ENCODE measurements around the gene BTBD16. TPM values are rescaled to one million over a fixed set of nuclear protein-coding genes. Genes with fewer than 3 reads are reported as not detected.
A peak's percentile ranks its signal among the peaks of the same experiment; 100 is the strongest.

The BTBD16 gene
- total RNA-seq, 1 donor from 2014 or later = not detected

DNA sequence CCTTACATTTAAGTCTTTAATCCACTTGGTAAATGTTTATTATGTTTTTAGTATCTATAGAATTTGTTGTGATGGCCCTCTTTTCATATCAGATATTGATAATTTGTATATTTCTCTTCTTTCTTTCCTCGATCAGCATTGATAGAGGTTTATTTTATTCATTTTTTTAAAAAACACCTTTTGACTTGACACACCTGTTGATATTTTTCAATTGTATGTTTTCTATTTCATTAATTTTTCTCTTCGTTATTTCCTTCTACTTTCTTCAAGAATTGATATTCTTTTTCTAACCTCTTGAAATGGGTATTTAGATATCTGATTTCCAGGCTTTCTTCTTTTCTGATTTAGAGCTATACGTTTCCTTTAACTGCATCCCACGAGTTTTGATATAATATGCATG lies 50.9 kb downstream of the BTBD16 start:
- no peak overlapping the region for H3K27ac ChIP-seq
- intact Hi-C loops (cut with DNase I) = no loop called here

GRCh38 chr10:122323189-122323588 lies 52.1 kb downstream of the BTBD16 start:
- intact Hi-C loops (cut with DNase I) = no loop called here
- Histone ChIP-seq H3K27ac (no peak overlapping the region), H3K27me3 (no peaks in the 10 kb centered on the region), H3K9me3 (no peaks in the 10 kb centered on the region), H3K36me3 (no peaks in the 10 kb centered on the region), H3K4me1 (peaks cover 7% of the 10 kb centered on the region), H3K4me3 (no peak overlapping the region)
- peak in 1 of 2 donors; percentile 60 for DNase-seq (ENCODE audit: extremely low spot score in 2 of 2)
- no peak for TF ChIP-seq CTCF (IDR thresholded peaks at IDR 0.05)
- peak in 1 of 2 donors; percentile 8 for TF ChIP-seq POLR2AphosphoS5 (IDR thresholded peaks at IDR 0.05; ENCODE audit: insufficient read depth in 1 of 2, low read depth in 1 of 2)
- no peak for TF ChIP-seq POLR2A (IDR thresholded peaks at IDR 0.05)

More for the DNA sequence above, 50.9 kb downstream of the BTBD16 start:
- Histone ChIP-seq H3K4me1 (peaks cover 7% of the 10 kb centered on the region), H3K9me3 (no peaks in the 10 kb centered on the region), H3K36me3 (no peaks in the 10 kb centered on the region), H3K4me3 (no peak overlapping the region), H3K27me3 (no peaks in the 10 kb centered on the region)
- TF ChIP-seq POLR2A (IDR thresholded peaks at IDR 0.05) = no peak
- no peak for TF ChIP-seq CTCF (IDR thresholded peaks at IDR 0.05)
- TF ChIP-seq POLR2AphosphoS5 (IDR thresholded peaks at IDR 0.05; ENCODE audit: insufficient read depth in 1 of 2, low read depth in 1 of 2) = no peak
- DNase-seq (ENCODE audit: extremely low spot score in 2 of 2) = no peak

DNA sequence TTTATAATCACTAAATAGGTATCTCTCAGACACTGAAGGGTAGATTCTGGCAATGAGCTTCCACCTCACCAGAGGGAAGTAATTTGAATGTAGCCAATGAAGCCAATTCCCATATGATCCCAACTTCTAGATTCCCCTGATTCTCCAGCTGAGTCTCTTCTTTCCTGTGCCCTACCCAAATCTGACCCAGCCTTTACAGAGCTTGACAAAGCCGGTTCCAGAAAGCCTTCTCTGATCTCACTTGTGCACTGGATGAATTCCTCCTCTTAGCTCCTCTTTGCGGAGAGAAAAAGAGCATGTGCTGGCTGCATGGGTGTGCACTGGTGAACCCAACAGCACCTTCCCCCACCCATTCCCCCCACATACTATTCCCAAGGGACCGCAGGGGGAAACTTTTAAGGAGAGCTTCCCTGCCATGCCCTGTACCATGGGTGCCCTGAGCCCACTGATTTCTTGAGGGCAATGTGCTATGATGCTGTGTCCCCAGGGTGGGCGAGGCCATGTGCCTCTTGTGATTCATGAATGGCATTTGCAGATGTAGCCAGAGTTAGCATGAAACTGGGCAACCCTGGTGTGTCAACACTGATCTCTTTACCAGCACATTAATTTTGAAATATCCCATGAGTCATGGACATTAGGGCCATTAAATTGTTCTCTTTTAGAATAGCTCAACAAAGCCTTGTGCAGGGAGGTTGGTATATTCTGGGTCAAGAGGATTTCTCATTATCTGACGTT lies 53.0 kb downstream of the BTBD16 start:
- DNase-seq (ENCODE audit: extremely low spot score in 2 of 2) = no peak
- no peak overlapping the region for H3K4me3 ChIP-seq
- H3K27ac ChIP-seq = no peak overlapping the region
- TF ChIP-seq CTCF (IDR thresholded peaks at IDR 0.05) (no peak), POLR2A (IDR thresholded peaks at IDR 0.05) (no peak), POLR2AphosphoS5 (IDR thresholded peaks at IDR 0.05; ENCODE audit: insufficient read depth in 1 of 2, low read depth in 1 of 2) (peak in 1 of 2 donors; percentile 78)
- no peaks in the 10 kb centered on the region for H3K9me3 ChIP-seq
- no peaks in the 10 kb centered on the region for H3K36me3 ChIP-seq
- peaks cover 7% of the 10 kb centered on the region for H3K4me1 ChIP-seq
- no peaks in the 10 kb centered on the region for H3K27me3 ChIP-seq
- intact Hi-C loops (cut with DNase I) = no loop called here

DNA sequence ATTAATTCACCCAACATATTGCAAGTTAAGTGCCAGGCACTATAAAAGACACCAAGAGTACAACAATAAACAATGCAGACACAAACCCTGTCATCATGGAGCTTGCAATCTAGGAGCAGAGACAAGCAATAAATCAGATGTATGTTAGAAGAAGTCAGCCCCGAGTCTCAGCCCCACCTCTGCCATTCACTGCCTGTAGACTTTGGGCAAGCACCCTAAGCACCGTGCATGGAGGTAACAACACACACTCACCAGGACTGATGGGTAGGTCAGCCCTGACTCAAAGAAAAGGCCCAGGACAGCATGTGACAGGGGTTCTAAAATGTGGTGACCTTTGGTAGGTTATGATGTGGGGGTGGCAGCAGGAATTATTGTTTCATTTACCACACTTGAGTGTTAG lies 54.1 kb downstream of the BTBD16 start:
- Histone ChIP-seq H3K4me1 (peaks cover 7% of the 10 kb centered on the region), H3K4me3 (no peak overlapping the region), H3K27me3 (no peaks in the 10 kb centered on the region), H3K9me3 (no peaks in the 10 kb centered on the region), H3K27ac (no peak overlapping the region), H3K36me3 (no peaks in the 10 kb centered on the region)
- TF ChIP-seq CTCF (IDR thresholded peaks at IDR 0.05) (no peak), POLR2A (IDR thresholded peaks at IDR 0.05) (no peak), POLR2AphosphoS5 (IDR thresholded peaks at IDR 0.05; ENCODE audit: insufficient read depth in 1 of 2, low read depth in 1 of 2) (no peak)
- peak in 1 of 2 donors; percentile 56 for DNase-seq (ENCODE audit: extremely low spot score in 2 of 2)
- intact Hi-C loops (cut with DNase I) = no loop called here

DNA sequence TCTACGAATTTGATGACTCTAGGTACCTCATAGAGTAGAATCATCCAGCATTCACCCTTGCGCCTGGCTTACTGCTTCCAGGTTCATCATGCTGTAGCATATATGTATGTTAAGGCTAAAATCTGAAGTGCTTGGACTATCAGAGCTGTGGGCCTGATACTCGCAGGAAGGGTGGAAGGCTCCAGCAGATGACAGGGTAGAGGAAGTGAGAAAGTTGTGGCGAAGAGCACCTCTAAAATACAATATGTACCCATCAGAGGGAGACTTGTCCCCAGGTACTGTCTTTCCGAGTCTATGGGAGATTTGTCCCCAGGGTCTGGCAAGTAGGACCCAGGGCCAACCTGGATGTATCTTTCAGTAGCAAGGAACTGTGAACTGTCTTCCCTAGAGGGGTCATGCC lies 55.3 kb downstream of the BTBD16 start:
- Histone ChIP-seq H3K4me3 (no peak overlapping the region), H3K27ac (no peak overlapping the region), H3K4me1 (peaks cover 7% of the 10 kb centered on the region), H3K9me3 (no peaks in the 10 kb centered on the region), H3K27me3 (no peaks in the 10 kb centered on the region), H3K36me3 (no peaks in the 10 kb centered on the region)
- intact Hi-C loops (cut with DNase I) = no loop called here
- TF ChIP-seq POLR2A (IDR thresholded peaks at IDR 0.05) (no peak), POLR2AphosphoS5 (IDR thresholded peaks at IDR 0.05; ENCODE audit: insufficient read depth in 1 of 2, low read depth in 1 of 2) (no peak), CTCF (IDR thresholded peaks at IDR 0.05) (no peak)
- no peak for DNase-seq (ENCODE audit: extremely low spot score in 2 of 2)
